K562 treated with DMSO at 1 percent for 12 hours (cell line): ENCODE results near the gene CLCNKA. TPM values are rescaled to one million over a fixed set of nuclear protein-coding genes. Genes with fewer than 3 reads are reported as not detected.

Experiments used
- total RNA-seq: library from RNA; unstranded; fragments of 300-600 nt; gene quantifications from 2 replicates; pipeline ENCODE4 v1.2.3, GENCODE V29; 2022; ENCODE audit not compliant: insufficient read depth

CLCNKA gene
- total RNA-seq: 0.42 TPM in 1 of 2 replicates, not detected in the other

DNA sequence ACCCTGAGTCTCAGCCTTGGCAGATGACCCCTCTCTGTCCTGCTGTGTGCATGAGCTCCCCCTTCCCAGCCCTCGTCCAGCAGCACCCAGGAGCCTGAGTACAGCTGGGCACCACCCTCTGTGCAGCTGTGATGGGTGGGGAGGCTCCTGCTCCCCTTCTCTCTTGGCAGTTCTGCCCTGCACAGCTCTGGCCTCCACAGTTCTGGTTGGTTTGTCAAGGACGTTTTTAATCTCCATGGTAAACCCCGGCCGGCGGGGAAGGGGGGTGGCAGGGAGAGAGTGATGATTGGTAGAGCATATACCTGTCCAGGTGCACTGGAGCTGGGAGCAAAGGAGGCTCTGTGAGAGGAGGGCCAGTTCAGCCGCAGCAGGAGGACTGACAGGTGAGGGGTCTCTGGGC is at the start of gene CLCNKA:
Gene CLCNKA (plus strand): TSS at position 356 of the 400 bp plus-strand sequence. CDS start 584 bp downstream, outside the sequence.

GRCh38 chr1:15975805-15976680 is 45.8 kb upstream of the CLCNKA start, which contains the start of gene ZBTB17:
ZBTB17 (minus strand) TSS chr1:15976101; CDS start chr1:15948495, 27,606 bp downstream.

GRCh38 chr1:16017461-16018303 is 4.2 kb upstream of the CLCNKA start, which contains the start of gene HSPB7:
HSPB7 (minus strand) TSS chr1:16018043; CDS start chr1:16017963, 80 bp downstream.

GRCh38 chr1:16043521-16043920 is 21.7 kb downstream of the CLCNKA start, which contains the start of gene CLCNKB:
CLCNKB (plus strand) TSS chr1:16043782; CDS start chr1:16044493, 711 bp downstream.

DNA sequence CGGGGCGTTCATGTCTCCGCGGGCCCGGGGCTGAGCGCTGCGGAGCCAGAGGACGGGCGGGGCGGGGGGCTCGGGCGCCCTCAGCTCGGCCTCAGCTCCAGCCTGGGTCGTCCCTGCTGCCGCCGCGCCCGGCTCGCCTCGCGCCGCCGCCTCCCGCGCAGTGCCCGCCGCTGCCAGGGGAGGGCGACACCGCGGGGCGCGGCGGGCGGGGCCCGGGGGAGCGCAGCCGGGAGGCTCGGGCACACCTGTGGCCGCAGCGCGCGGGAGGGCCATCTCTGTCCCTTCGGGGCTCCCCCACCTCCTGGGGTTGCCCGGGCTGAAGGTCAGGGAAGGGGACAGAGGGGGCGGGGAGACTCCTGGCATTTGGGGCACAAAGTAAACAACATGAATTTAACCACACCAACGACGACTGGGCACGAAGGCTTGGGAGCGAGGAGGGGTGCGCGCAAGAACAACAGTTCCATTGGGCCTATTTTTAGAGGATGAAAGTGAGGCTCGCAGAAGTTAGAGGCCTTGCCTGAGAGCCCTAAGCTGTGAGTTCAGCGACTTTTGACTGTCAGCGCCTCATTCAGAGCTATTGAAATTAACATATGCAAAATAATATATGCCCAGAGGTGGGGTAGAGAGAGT is 51.8 kb downstream of the CLCNKA start, which contains the start of gene FAM131C:
Gene FAM131C (minus strand): TSS at position 162 of the 630 bp plus-strand sequence. CDS start 209 bp downstream, outside the sequence.

Other genes with a start within 250 kb of the CLCNKA start
- 2.1 and 3.0 TPM in 2 replicates for gene UQCRHL, start 214.4 kb upstream of the CLCNKA start, total RNA-seq
- gene SPEN, start 174.3 kb upstream of the CLCNKA start, total RNA-seq: 9.8 and 56.4 TPM in 2 replicates
- gene ZBTB17, start 45.9 kb upstream of the CLCNKA start, total RNA-seq: 35.8 and 37.4 TPM in 2 replicates
- not detected in 2 replicates for gene SRARP, start 17.8 kb upstream of the CLCNKA start, total RNA-seq
- not detected in 2 replicates for gene HSPB7, start 4.0 kb upstream of the CLCNKA start, total RNA-seq
- gene CLCNKB, start 21.7 kb downstream of the CLCNKA start, total RNA-seq: 0.69 TPM in 1 of 2 replicates, not detected in the other
- 0.39 TPM in 1 of 2 replicates, not detected in the other for gene FAM131C, start 51.6 kb downstream of the CLCNKA start, total RNA-seq
- not detected in 2 replicates for gene EPHA2, start 134.0 kb downstream of the CLCNKA start, total RNA-seq
- 10.7 and 16.3 TPM in 2 replicates for gene ARHGEF19, start 190.6 kb downstream of the CLCNKA start, total RNA-seq
- 4.7 and 7.3 TPM in 2 replicates for gene CPLANE2, start 215.1 kb downstream of the CLCNKA start, total RNA-seq